GM12864 (cell line): ENCODE measurements around the gene NCKAP5.

Experiments used
- DNase-seq: peaks from one replicate; pipeline ENCODE4 v3.0.0-alpha.2; 2011; ENCODE audit warnings: low read depth
- H3K4me3 ChIP-seq: 2 replicates; pipeline ENCODE4 v1.5.1; 2011; ENCODE audit warnings: mild to moderate bottlenecking, low read depth, low read length, control low read depth
- TF ChIP-seq, protein P1 (sequence below): IDR thresholded peaks from 2 replicates; pipeline ENCODE4 v1.5.1; 2011; ENCODE audit warnings: low read depth, mild to moderate bottlenecking, moderate library complexity, low read length, control low read depth, inconsistent platforms; ENCODE audit errors: missing control alignments

Gene NCKAP5

DNA sequence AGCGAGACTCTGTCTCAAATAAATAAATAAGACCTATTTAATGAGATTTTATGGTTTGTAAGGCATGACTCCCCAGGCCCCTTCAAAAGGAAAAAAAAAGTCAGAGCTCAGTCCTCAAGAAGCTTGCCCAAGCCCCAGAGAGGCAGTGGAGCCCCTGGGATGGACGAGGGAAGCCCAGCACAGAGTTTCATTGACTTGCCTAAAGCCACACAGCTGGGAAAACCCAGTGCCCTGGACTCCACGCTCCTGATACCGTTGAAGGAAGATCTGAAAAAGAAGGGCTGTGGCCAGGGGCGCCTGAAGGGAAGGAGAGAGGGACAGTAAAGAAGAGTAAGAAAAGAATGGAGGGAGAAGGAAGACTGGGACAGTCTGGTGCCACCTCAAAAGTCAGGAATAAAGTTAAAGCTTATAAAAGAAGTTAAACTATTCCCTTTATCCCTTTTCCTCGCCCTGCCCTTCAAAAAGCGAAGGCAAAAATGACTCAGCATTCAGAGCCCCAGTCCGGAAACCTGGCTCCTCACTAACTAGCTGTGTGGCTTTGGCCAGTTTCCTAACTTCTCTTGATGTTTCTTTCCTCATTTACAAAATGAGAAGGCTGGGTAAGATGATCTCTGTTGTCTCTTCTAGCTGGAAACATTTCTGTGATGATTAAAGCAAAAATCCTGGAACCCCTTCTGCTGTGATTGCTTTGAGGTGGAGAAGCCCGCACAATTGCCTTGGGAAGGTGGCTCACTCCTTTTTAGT, 945.0 kb downstream of the NCKAP5 start:
- DNase-seq, result no peak
- no peak overlapping the region for H3K4me3 ChIP-seq
- TF ChIP-seq, protein P1, sequence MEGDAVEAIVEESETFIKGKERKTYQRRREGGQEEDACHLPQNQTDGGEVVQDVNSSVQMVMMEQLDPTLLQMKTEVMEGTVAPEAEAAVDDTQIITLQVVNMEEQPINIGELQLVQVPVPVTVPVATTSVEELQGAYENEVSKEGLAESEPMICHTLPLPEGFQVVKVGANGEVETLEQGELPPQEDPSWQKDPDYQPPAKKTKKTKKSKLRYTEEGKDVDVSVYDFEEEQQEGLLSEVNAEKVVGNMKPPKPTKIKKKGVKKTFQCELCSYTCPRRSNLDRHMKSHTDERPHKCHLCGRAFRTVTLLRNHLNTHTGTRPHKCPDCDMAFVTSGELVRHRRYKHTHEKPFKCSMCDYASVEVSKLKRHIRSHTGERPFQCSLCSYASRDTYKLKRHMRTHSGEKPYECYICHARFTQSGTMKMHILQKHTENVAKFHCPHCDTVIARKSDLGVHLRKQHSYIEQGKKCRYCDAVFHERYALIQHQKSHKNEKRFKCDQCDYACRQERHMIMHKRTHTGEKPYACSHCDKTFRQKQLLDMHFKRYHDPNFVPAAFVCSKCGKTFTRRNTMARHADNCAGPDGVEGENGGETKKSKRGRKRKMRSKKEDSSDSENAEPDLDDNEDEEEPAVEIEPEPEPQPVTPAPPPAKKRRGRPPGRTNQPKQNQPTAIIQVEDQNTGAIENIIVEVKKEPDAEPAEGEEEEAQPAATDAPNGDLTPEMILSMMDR, result no peak
